Caco-2 (cell line): ENCODE results near the gene KRTAP5-6. TPM values are rescaled to one million over a fixed set of nuclear protein-coding genes. Genes with fewer than 3 reads are reported as not detected.
A peak's percentile ranks its signal among the peaks of the same experiment; 100 is the strongest.

Experiments used
- BruUV-seq: library from RNA; stranded (reverse); fragments of 400-500 nt; replicated peaks from 2 replicates; lab custom pipeline; 2021; lab: Mats Ljungman, UMichigan
- CTCF ChIA-PET: fragments of 300-600 bp; sonication (Branson Sonifier 250); formaldehyde crosslinking; loops from one replicate; lab custom pipeline; 2022; ENCODE audit warnings: antibody characterized with exemption; lab: Charles Lee
- POLR2A ChIA-PET: fragments of 300-600 bp; sonication (Branson Sonifier 250); formaldehyde crosslinking; loops from one replicate; lab custom pipeline; 2022; ENCODE audit warnings: antibody characterized with exemption; lab: Charles Lee
- DNase-seq, 2 experiments: peaks; one replicate each; pipeline versions ENCODE4 v3.0.0 to v3.0.0-alpha.2; 2020 to 2022
- H3K27me3 ChIP-seq: replicated peaks from 2 replicates; pipeline ENCODE4 v1.6.0; 2011; ENCODE audit warnings: low read length; ENCODE audit not compliant: control insufficient read depth, insufficient read depth
- H3K36me3 ChIP-seq: 2 replicates; pipeline ENCODE4 v1.5.1; 2011; ENCODE audit warnings: low read length; ENCODE audit not compliant: control insufficient read depth, insufficient read depth
- H3K4me1 ChIP-seq: fragments of 250-450 bp; sonication (Bioruptor Pico); 2 replicates; pipeline ENCODE4 v1.5.1; 2020; ENCODE audit warnings: mild to moderate bottlenecking
- H3K4me3 ChIP-seq: 2 replicates; pipeline ENCODE4 v1.5.1; 2011; ENCODE audit warnings: low read depth, mild to moderate bottlenecking, control low read depth, low read length
- H3K9me3 ChIP-seq: fragments of 250-450 bp; sonication (Bioruptor Pico); 2 replicates; pipeline ENCODE4 v1.5.1; 2020; ENCODE audit warnings: mild to moderate bottlenecking, moderate library complexity
- H3K27ac Mint-ChIP-seq: one replicate; pipeline ENCODE4 v1.8.0; 2022; ENCODE audit warnings: mixed read lengths; ENCODE audit not compliant: unreplicated experiment
- H3K27me3 Mint-ChIP-seq: one replicate; pipeline ENCODE4 v1.8.0; 2022; ENCODE audit warnings: mixed read lengths; ENCODE audit not compliant: insufficient read depth, unreplicated experiment
- H3K36me3 Mint-ChIP-seq: one replicate; pipeline ENCODE4 v1.8.0; 2022; ENCODE audit warnings: mild to moderate bottlenecking, mixed read lengths; ENCODE audit not compliant: insufficient read depth, unreplicated experiment
- H3K4me1 Mint-ChIP-seq: one replicate; pipeline ENCODE4 v1.8.0; 2022; ENCODE audit warnings: low read depth, mixed read lengths; ENCODE audit not compliant: unreplicated experiment
- H3K4me3 Mint-ChIP-seq: one replicate; pipeline ENCODE4 v1.8.0; 2022; ENCODE audit warnings: mild to moderate bottlenecking, moderate library complexity, mixed read lengths; ENCODE audit not compliant: unreplicated experiment
- H3K9me3 Mint-ChIP-seq: one replicate; pipeline ENCODE4 v1.8.0; 2022; ENCODE audit warnings: mixed read lengths; ENCODE audit not compliant: unreplicated experiment
- CTCF ChIP-seq, 2 experiments: fragments of 200-600 bp in 1 of 2; IDR thresholded peaks; 1 replicate in 1 of 2; 2 replicates in 1 of 2; pipeline versions ENCODE4 v1.5.1 to v1.8.0; 2011 to 2022; ENCODE audit warnings: antibody characterized with exemption in 1 of 2, control low read depth in 1 of 2, inconsistent platforms in 1 of 2, low read depth in 1 of 2, low read length in 1 of 2, mild to moderate bottlenecking in 1 of 2, moderate library complexity in 1 of 2; ENCODE audit not compliant: insufficient read depth in 1 of 2, severe bottlenecking in 1 of 2, unreplicated experiment in 1 of 2
- intact Hi-C: fragments of 100-400 bp; cut with micrococcal nuclease; formaldehyde crosslinking; loops from one replicate; pipeline ENCODE4 v1.10.0; 2022; ENCODE audit not compliant: unreplicated experiment
- total RNA-seq: library from RNA; stranded (reverse); gene quantifications from 2 replicates; pipeline ENCODE4 v1.2.3, GENCODE V29; 2022

Gene KRTAP5-6
- total RNA-seq, 1 experiment from 2014 or later, result not detected

DNA sequence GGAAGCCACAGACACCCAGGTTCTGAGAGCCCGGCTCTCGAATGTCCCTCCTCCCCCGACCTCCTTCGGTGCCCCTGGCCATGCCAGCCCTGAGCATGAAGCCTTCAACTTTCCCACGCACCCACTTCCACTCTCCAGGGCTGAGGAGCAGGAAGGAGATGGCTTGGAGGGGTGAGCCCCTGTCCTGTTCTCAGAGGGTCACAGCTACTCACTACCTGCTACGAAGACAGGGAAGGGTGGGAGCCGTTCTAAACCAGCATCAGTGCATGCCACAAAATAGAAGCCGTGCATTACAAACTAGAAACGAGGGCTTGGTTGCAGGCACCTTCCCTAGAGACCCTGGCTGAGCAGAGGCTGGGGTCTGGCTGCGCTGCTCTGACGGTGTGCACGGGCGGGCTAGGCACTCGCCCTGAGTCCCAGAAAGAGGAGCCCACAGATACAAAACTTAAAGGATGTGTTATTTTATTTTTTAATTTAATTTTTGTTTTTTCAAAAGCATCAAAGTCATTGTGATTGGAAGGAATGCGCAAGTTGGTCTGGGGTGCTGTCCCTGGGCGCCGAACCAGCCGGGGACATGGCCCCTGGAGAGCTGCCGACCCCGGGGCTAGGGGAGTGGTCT, 4.2 kb upstream of the KRTAP5-6 start:
- Mint-ChIP-seq H3K27ac (peak overlapping the region; percentile 91), H3K4me3 (peak overlapping the region; percentile 83)

DNA sequence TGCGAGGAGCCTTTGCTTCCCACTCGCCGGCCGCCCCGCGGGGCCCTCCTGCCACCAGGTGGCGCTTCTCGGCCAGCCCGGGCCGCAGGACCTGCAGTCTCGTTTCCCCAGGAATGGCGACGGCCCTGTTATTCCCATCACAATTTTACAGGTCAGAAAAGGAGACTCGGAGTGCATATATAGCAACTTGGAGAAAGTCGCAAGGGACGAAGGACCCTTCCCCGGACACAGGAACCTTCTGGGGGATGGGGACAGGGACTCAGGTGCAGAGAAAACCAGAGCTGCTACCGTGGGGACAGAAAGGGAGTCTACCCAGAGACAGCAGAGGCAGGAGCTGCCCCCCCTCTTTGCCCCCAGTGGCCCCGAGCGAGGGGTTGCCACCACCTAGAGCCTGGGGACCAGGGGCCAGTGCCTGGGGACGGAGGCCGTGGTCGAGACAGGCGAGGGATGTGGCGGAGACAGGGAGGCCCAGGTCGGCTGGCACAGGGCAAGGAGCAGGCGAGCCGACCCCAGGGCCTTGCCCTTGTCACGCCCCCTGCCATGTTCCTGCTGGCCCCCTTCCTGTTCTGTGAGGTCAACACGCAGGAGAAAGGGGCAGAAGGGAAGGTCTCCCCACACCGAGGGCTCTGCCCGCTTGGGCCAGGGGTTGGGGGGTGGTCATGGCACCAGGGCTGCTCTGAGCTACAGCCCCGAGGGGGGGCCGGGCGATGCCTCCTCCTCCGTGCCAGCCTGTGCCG, 3.5 kb upstream of the KRTAP5-6 start:
- H3K4me1 Mint-ChIP-seq, result peaks cover 34% of the 10 kb centered on the region
- peaks cover 6% of the 10 kb centered on the region for H3K36me3 Mint-ChIP-seq
- peak; percentile 83 to 98 for TF ChIP-seq CTCF (IDR thresholded peaks at IDR 0.05; ENCODE audit: insufficient read depth in 1 of 2, low read depth in 1 of 2, low read length in 1 of 2, severe bottlenecking in 1 of 2, unreplicated experiment in 1 of 2)
- peak; percentile 89 to 95 for DNase-seq
- no peaks in the 10 kb centered on the region for H3K27me3 Mint-ChIP-seq
- H3K4me3 Mint-ChIP-seq, result peak overlapping the region; percentile 83
- H3K27ac Mint-ChIP-seq, result peak overlapping the region; percentile 91
- H3K36me3 ChIP-seq, result no peaks in the 10 kb centered on the region
- CTCF ChIA-PET, result interaction anchor here (0.5 to 4.5 kb wide), 36 partner anchors 10 to 463 kb away, joined by 3 to 111 read pairs (median 4); partner anchors contain the start of genes CTSD, MRPL23, SYT8 and TNNT3
- BruUV-seq, result TSS peak; percentile 31
- no peaks in the 10 kb centered on the region for H3K9me3 ChIP-seq
- POLR2A ChIA-PET, result interaction anchor here (0.5 to 1.0 kb wide), 4 partner anchors 114 to 295 kb away, joined by 3 to 11 read pairs (median 6); no protein-coding TSS in a partner anchor
- intact Hi-C loops, result loop anchor here (1.0 kb wide), 3 partner anchors 132 to 458 kb away; no protein-coding TSS in a partner anchor
- no peaks in the 10 kb centered on the region for H3K9me3 Mint-ChIP-seq
- no peaks in the 10 kb centered on the region for H3K27me3 ChIP-seq
- peaks cover 45% of the 10 kb centered on the region for H3K4me1 ChIP-seq
- peak overlapping the region; percentile 49 for H3K4me3 ChIP-seq

More for the DNA sequence above, 4.2 kb upstream of the KRTAP5-6 start:
- H3K36me3 Mint-ChIP-seq, result peaks cover 6% of the 10 kb centered on the region
- Histone ChIP-seq H3K4me3 (no peak overlapping the region; the same call in 1 of the 2 replicates), H3K27me3 (no peaks in the 10 kb centered on the region), H3K36me3 (no peaks in the 10 kb centered on the region), H3K9me3 (no peaks in the 10 kb centered on the region), H3K4me1 (peaks cover 45% of the 10 kb centered on the region)
- CTCF ChIA-PET, result interaction anchor here (0.6 to 4.5 kb wide), 9 partner anchors 40 to 461 kb away, joined by 3 to 111 read pairs (median 17); partner anchors contain the start of gene SYT8
- no TSS peak for BruUV-seq
- no peaks in the 10 kb centered on the region for H3K27me3 Mint-ChIP-seq
- POLR2A ChIA-PET, result interaction anchor here (1.0 kb wide), 1 partner anchor 296 kb away, joined by 7 read pairs; no protein-coding TSS in a partner anchor
- H3K9me3 Mint-ChIP-seq, result no peaks in the 10 kb centered on the region
- intact Hi-C loops, result loop anchor here (1.0 kb wide), 2 partner anchors 189 to 458 kb away; no protein-coding TSS in a partner anchor
- no peak for TF ChIP-seq CTCF (IDR thresholded peaks at IDR 0.05; ENCODE audit: insufficient read depth in 1 of 2, low read depth in 1 of 2, low read length in 1 of 2, severe bottlenecking in 1 of 2, unreplicated experiment in 1 of 2)
- DNase-seq, result no peak
- peaks cover 34% of the 10 kb centered on the region for H3K4me1 Mint-ChIP-seq
